Neural cell (in vitro differentiated cells): ENCODE results near the gene LPIN1. TPM values are rescaled to one million over a fixed set of nuclear protein-coding genes. Genes with fewer than 3 reads are reported as not detected.
"Not testable (repeated sequence)": the region's sequence is repeated elsewhere in the genome, so short reads cannot be mapped to it uniquely, and the experiment has no call there.

Experiments
- H2AFZ ChIP-seq: fragments of 200-600, 300-800 bp; sonication (generic), shearing (Covaris generic); 2 replicates; pipeline ENCODE4 v1.6.0; 2014; ENCODE audit warnings: low read depth, mild to moderate bottlenecking, antibody characterized with exemption, low read length, moderate library complexity
- H3F3A ChIP-seq: fragments of 200-600 bp; shearing (Covaris generic); 2 replicates; pipeline ENCODE4 v1.6.1; 2016; ENCODE audit warnings: mild to moderate bottlenecking, moderate library complexity, mixed read lengths, antibody characterized with exemption, low read length; ENCODE audit not compliant: insufficient read depth, poor library complexity, severe bottlenecking
- H3K27ac ChIP-seq: fragments of 200-600, 300-800 bp; sonication (generic), shearing (Covaris generic); 2 replicates; pipeline ENCODE4 v1.5.1; 2014; ENCODE audit warnings: mild to moderate bottlenecking, low read length, moderate library complexity
- H3K27me3 ChIP-seq: fragments of 300-800, 200-600 bp; sonication (generic), shearing (Covaris generic); 2 replicates; pipeline ENCODE4 v1.6.0; 2014; ENCODE audit warnings: mild to moderate bottlenecking, low read depth, low read length, moderate library complexity; ENCODE audit not compliant: insufficient read depth
- H3K36me3 ChIP-seq: fragments of 300-800, 200-600 bp; sonication (generic), shearing (Covaris generic); 2 replicates; pipeline ENCODE4 v1.5.1; 2014; ENCODE audit warnings: mild to moderate bottlenecking, antibody characterized with exemption, low read length, moderate library complexity; ENCODE audit not compliant: insufficient read depth
- H3K4me2 ChIP-seq: fragments of 300-800, 200-600 bp; sonication (generic), shearing (Covaris generic); 2 replicates; pipeline ENCODE4 v1.6.0; 2014; ENCODE audit warnings: mild to moderate bottlenecking, low read length
- H3K4me3 ChIP-seq: fragments of 300-800, 200-600 bp; sonication (generic), shearing (Covaris generic); 2 replicates; pipeline ENCODE4 v1.5.1; 2014; ENCODE audit warnings: mild to moderate bottlenecking, low read length, moderate library complexity
- H3K79me2 ChIP-seq: fragments of 200-600 bp; shearing (Covaris generic); replicated peaks from 2 replicates; pipeline ENCODE4 v1.6.0; 2014; ENCODE audit warnings: mild to moderate bottlenecking, low read length, moderate library complexity; ENCODE audit not compliant: insufficient read depth
- H3K9ac ChIP-seq: fragments of 300-800, 200-600 bp; sonication (generic), shearing (Covaris generic); 2 replicates; pipeline ENCODE4 v1.6.1; 2016; ENCODE audit warnings: mild to moderate bottlenecking, low read length, mixed read lengths
- H3K9me2 ChIP-seq: fragments of 200-600 bp; shearing (Covaris generic); 2 replicates; pipeline ENCODE4 v1.6.1; 2016; ENCODE audit warnings: mild to moderate bottlenecking, low read length, mixed read lengths; ENCODE audit not compliant: insufficient read depth
- H3K9me3 ChIP-seq: fragments of 200-600, 300-800 bp; sonication (generic), shearing (Covaris generic); 2 replicates; pipeline ENCODE4 v1.6.1; 2016; ENCODE audit warnings: mild to moderate bottlenecking, mixed run types, low read length, moderate library complexity, mixed read lengths
- H4K20me1 ChIP-seq: fragments of 200-600 bp; shearing (Covaris generic); 2 replicates; pipeline ENCODE4 v1.6.1; 2016; ENCODE audit warnings: mild to moderate bottlenecking, mixed run types; ENCODE audit not compliant: insufficient read depth
- CTCF ChIP-seq: fragments of 450-650 bp; IDR thresholded peaks from 2 replicates; pipeline ENCODE4 v1.5.1; 2014; ENCODE audit warnings: antibody characterized with exemption, mild to moderate bottlenecking, moderate library complexity; ENCODE audit not compliant: poor library complexity, severe bottlenecking
- EP300 ChIP-seq: fragments of 450-650 bp; conservative IDR thresholded peaks from 2 replicates; pipeline ENCODE4 v1.6.1; 2014; ENCODE audit warnings: antibody characterized with exemption, mild to moderate bottlenecking, moderate library complexity; ENCODE audit not compliant: poor library complexity, severe bottlenecking
- EZH2 ChIP-seq: fragments of 200-600, 300-800 bp; shearing (Covaris generic), sonication (generic); IDR thresholded peaks from 2 replicates; pipeline ENCODE4 v1.6.1; 2014; ENCODE audit warnings: antibody characterized with exemption, low read length, borderline replicate concordance, mild to moderate bottlenecking; ENCODE audit not compliant: insufficient read depth, poor library complexity, severe bottlenecking
- MXI1 ChIP-seq: fragments of 450-650 bp; conservative IDR thresholded peaks from 2 replicates; pipeline ENCODE4 v1.6.1; 2014; ENCODE audit warnings: antibody characterized with exemption, mild to moderate bottlenecking; ENCODE audit not compliant: poor library complexity, severe bottlenecking
- POLR2AphosphoS5 ChIP-seq: IDR thresholded peaks from 2 replicates; pipeline ENCODE4 v1.6.1; 2012
- RAD21 ChIP-seq: fragments of 450-650 bp; conservative IDR thresholded peaks from 2 replicates; pipeline ENCODE4 v1.6.1; 2014; ENCODE audit warnings: antibody characterized with exemption, mild to moderate bottlenecking, moderate library complexity
- REST ChIP-seq: IDR thresholded peaks from 2 replicates; pipeline ENCODE4 v1.6.1; 2012; ENCODE audit warnings: borderline replicate concordance
- SMC3 ChIP-seq: fragments of 450-650 bp; conservative IDR thresholded peaks from 2 replicates; pipeline ENCODE4 v1.6.1; 2014; ENCODE audit warnings: antibody characterized with exemption, mild to moderate bottlenecking, moderate library complexity; ENCODE audit not compliant: poor library complexity
- TAF1 ChIP-seq: IDR thresholded peaks from 2 replicates; pipeline ENCODE4 v1.6.1; 2012; ENCODE audit warnings: low read depth
- polyA plus RNA-seq: library from polyadenylated mRNA; depleted of rRNA; stranded (reverse); fragments of >200 nt; gene quantifications from 2 replicates; pipeline ENCODE4 v1.2.3, GENCODE V29; 2014

LPIN1 gene
- polyA plus RNA-seq, 1 donor from 2014 or later: 47.5 TPM

DNA sequence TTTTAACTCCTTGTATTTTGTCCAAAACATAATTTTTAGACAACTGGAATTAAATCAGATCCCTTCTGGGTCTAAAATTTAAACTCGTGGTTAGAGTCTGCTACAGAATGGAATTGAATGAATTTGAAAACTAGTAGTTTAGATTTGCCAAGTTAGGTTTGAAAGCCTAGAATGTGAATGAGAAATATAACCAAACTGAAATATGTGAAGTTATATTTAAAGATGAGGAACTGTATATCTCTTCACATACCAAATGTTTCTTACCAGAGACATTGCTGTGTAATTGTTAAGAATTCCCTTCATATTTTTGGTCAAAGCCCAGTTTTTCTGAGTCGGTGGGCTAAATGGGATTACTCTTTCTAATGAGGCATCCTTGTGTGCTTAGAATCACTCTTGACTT lies 74.2 kb downstream of the LPIN1 start:
- Histone ChIP-seq H3K27me3 (no peaks in the 10 kb centered on the region), H3K4me2 (no peak overlapping the region), H3K9me3 (no peaks in the 10 kb centered on the region), H3K9ac (no peak overlapping the region), H3F3A (no peaks in the 10 kb centered on the region), H3K9me2 (no peaks in the 10 kb centered on the region), H3K4me3 (no peak overlapping the region), H3K79me2 (no peaks in the 10 kb centered on the region), H3K36me3 (peaks cover 8% of the 10 kb centered on the region), H2AFZ (no peak overlapping the region), H4K20me1 (no peaks in the 10 kb centered on the region), H3K27ac (no peak overlapping the region)
- TF ChIP-seq REST (no peak), SMC3 (no peak), CTCF (no peak), POLR2AphosphoS5 (no peak), EZH2 (no peak), EP300 (no peak), MXI1 (no peak), RAD21 (no peak), TAF1 (no peak)

- no peak overlapping the region for H2AFZ ChIP-seq
- no peaks in the 10 kb centered on the region for H4K20me1 ChIP-seq
- H3F3A ChIP-seq: no peaks in the 10 kb centered on the region
- no peaks in the 10 kb centered on the region for H3K27me3 ChIP-seq
- no peaks in the 10 kb centered on the region for H3K9me2 ChIP-seq
- H3K9ac ChIP-seq: no peak overlapping the region
- H3K79me2 ChIP-seq: no peaks in the 10 kb centered on the region
- no peak overlapping the region for H3K4me3 ChIP-seq
- no peak overlapping the region for H3K4me2 ChIP-seq
- H3K9me3 ChIP-seq: no peaks in the 10 kb centered on the region
- peaks cover 5% of the 10 kb centered on the region for H3K36me3 ChIP-seq
- H3K27ac ChIP-seq: no peak overlapping the region
- TF ChIP-seq MXI1 (no peak), SMC3 (no peak), EZH2 (no peak), POLR2AphosphoS5 (no peak), TAF1 (no peak), CTCF (no peak), RAD21 (no peak), EP300 (no peak), REST (no peak)
These were observed 75.3 kb downstream of the LPIN1 start for GRCh38 chr2:11821705-11822104.

DNA sequence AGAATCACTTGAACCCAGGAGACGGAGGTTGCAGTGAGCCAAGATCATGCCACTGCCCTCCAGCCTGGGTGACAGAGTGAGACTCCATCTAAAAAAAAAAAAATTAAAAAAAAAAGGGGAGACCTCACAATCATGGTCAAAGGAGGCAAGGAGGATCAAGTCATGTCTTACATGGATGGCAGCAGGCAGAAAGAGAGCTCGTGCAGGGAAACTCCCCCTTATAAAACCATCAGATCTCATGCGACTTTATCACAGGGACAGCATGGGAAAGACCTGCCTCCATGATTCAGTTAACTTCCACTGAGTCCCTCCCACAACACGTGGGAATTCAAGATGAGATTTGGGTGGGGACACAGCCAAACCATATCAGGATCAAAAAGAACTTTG lies 75.9 kb downstream of the LPIN1 start:
- H3K4me2 ChIP-seq, H4K20me1 ChIP-seq, H3K27ac ChIP-seq, H3K4me3 ChIP-seq, H2AFZ ChIP-seq, H3K27me3 ChIP-seq, H3K9me3 ChIP-seq, H3K36me3 ChIP-seq, H3K79me2 ChIP-seq, H3K9me2 ChIP-seq, H3K9ac ChIP-seq, H3F3A ChIP-seq: not testable (repeated sequence)
